ENCODE data around the gene ZNF66.
A peak's percentile ranks its signal among the peaks of the same experiment; 100 is the strongest.
"Not testable (repeated sequence)": the region's sequence is repeated elsewhere in the genome, so short reads cannot be mapped to it uniquely, and the experiment has no call there.

ZNF66 gene

DNA sequence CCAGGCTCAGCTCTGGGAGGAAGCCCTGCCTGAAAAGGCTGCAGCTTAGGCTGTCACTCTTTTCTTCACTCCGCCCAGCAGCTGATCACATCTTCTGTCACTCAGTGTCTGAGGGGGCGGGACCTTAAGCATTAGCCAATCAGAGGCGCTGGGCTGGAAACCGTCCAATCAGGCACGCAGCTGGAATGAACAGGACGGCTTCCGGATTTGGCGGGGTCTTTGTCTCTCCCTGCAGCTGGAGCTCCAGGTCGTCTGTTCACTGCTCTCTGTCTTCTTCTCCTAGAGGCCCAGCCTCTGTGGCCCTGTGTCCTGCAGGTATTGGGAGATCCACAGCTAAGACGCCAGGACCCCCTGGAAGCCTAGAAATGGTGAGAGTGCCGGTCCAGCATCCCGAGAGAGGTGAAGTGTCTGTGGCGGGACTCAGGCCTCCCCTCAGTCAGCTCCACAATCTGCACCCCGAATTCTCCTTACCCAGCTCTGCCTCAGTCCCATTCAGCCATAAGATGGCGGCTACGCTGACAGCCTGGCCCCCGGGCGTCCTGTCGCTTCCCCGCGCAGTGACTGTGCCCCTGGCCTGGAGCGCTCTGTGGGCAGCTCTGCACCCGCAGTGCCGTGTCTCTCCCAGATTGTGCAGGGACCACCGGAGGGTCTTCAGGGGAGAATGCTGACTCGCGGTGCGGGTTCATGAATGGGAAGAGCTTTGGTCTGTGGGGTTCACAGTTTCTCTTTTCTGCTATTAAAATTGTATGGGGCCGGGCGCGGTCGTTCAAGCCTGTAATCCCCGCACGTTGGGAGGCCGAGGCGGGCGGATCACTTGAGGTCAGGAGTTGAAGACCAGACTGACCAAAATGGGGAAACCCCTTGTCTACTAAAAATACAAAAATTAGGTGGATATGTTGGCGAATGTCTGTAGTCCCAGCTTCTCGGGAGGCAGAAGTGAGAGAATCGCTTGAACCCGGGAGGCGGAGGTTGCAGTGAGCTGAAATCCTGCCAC, at the start of gene ZNF66:
Gene ZNF66 (plus strand): TSS at position 222 of the 994 bp plus-strand sequence. CDS start 144 bp downstream, at position 366.
- peak; percentile 51 to 99 (median 94) for DNase-seq

DNA sequence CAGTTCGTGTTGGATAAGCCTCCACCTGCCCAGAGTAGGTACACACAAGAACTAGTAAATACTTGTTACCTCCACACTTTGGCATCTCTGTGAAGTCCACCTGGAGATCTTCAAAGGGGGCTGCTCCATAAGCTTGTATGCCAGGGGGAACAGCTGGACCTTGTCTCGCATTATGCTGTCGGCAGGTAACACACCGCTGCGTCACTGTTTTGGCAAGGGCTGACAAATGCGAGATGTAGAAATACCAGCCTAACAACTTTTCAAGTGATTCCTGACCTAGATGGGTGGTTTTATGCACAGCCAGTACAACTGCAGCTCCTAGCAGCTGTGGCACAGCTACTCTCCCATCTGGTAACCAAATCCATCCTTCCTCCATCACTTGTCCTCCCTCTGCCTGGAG, 25.9 kb upstream of the ZNF66 start:
- DNase-seq, result not testable (repeated sequence)

DNA sequence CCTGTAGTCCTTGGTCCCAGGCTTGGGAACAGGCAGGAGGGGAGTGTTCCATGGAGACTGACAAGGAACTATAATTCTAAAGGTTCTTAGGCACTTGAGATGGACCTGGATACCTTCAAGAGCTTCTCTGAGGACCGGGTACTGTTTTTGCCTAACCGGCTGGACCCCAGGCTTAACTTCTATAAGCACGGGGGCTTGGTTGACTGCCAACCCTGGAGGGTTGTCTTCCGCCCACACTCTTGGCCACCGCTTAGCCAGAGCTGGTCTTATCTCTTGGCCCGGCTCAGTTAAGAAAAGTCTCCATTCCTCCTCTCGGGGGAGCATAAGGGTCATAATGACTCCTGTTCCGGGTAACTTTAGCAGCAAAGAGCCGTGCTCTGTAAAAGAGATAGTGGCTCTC, 23.8 kb upstream of the ZNF66 start:
- not testable (repeated sequence) for DNase-seq

DNA sequence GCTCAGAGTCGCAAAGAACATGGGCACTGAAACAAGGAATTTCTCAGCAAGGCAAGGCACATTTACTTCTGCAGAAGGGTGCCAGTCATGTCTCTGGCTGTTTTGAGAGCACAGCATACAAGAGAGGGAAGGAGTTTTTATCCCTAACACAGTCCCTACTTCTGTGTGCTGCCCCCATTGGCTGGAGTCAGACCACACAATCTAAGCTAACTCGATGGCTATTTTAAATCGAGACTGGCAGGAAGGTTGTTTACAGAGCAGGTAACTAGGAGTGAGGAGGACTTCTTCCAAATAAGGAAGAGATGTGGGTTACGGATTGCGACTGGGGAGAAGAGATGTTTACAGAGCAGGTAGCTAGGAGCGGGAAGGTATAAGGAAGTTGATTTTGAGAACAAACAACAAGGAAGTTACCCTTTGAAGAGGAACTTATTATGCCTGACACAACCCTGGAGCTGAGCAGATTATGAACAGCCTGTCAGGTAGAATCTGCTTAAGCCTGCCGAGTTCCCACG, 6.8 kb upstream of the ZNF66 start:
- DNase-seq, result not testable (repeated sequence)

DNA sequence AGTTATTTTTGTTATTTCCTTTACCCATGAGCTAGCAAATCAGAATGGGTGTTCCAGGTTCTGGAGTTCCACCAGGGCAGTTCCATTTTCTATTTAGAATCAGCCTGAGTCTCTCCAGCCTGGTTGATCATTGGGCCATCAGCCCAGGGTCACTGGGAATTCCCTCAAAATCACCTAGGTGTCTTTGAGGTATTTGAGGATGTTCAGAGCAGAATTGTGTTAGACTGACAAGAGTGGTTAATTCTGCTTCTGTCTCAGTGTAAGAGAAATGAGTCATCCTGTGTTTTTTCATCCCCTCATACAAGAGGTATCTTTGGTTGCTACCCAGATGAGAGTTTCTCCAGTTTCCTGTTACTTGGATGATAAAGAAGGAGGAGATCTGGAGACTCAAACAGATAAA, 11.7 kb downstream of the ZNF66 start:
- DNase-seq, result no peak

DNA sequence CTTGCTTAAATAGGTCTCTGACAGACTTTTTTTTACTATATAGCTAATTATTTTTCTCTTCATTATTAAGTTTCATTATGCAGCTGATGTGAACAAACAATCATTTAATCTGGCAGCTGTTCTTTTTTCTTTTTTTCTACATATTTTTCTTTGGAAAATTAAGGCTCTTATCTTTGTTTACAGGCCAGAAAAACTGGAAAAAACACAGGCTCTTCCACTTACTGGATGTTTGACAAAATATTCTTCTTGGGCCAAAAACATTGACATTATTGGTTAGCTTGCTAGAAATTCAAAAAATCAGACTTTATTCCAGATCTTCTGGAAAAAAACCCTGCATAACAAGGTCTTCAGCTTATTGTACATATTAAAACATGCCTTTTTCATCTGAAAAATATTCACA, 15.7 kb downstream of the ZNF66 start:
- no peak for DNase-seq

DNA sequence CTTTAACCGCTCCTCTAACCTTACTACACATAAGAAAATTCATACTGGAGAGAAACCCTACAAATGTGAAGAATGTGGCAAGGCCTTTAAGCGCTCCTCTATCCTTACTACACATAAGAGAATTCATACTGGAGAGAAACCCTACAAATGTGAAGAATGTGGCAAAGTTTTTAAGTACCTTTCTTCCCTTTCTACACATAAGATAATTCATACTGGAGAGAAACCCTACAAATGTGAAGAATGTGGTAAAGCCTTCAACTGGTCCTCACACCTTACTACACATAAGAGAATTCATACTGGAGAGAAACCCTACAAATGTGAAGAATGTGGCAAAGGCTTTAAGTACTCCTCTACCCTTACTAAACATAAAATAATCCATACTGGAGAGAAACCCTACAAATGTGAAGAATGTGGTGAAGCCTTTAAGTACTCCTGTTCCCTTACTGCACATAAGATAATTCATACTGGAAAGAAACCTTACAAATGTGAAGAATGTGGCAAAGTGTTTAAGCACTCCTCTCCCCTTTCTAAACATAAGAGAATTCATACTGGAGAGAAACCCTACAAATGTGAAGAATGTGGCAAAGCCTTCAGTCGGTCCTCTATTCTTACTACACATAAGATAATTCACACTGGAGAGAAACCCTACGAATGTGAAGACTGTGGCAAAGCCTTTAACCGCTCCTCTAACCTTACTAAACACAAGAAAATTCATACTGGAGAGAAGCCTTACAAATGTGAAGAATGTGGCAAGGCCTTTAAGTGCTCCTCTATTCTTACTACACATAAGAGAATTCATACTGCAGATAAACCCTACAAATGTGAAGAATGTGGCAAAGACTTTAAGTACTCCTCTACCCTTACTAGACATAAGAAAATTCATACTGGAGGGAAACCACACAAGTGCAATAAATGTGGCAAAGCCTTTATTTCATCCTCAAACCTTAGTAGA, 30.5 kb downstream of the ZNF66 start:
- DNase-seq, result not testable (repeated sequence)

DNA sequence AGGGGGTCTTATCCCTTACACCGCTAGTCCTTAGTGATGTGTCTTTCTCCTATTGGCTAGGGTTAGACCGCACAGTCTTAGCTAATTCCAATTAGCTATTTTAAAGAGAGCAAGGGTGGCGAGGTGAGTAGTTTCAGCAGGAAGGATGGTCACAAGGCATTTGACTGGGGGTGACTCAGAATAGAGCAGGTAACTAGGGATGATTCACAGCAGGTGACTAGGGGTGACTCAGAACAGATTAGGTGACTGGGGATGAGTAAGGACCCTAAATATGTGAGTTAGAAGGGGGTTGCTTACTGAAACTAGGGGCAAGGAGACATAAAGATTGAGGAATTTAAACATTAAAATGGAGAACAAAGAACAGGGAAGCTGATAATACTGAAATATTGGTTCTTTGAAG, 64.3 kb downstream of the ZNF66 start:
- DNase-seq, result no peak

Measured in anterior cingulate cortex (tissue), 58 donors.